CD4-positive, alpha-beta T cell (primary cell): ENCODE results near the gene INAVA. TPM values are rescaled to one million over a fixed set of nuclear protein-coding genes. Genes with fewer than 3 reads are reported as not detected.

Experiments
- ATAC-seq: fragments of 200-7000 bp; cut with Tn5 transposase; one replicate; pipeline ENCODE4 v1.10.0; 2022; ENCODE audit warnings: mild to moderate bottlenecking; ENCODE audit not compliant: poor library complexity
- CTCF ChIA-PET: fragments of 350-600 bp; sonication (Branson Sonifier 250); formaldehyde crosslinking; loops from one replicate; lab custom pipeline; 2021; ENCODE audit warnings: antibody characterized with exemption, inconsistent platforms; lab: Charles Lee
- POLR2A ChIA-PET: fragments of 350-600 bp; sonication (Branson Sonifier 250); formaldehyde crosslinking; loops from one replicate; lab custom pipeline; 2021; ENCODE audit warnings: antibody characterized with exemption, inconsistent platforms; lab: Charles Lee
- DNase-seq, 14 experiments: peaks; one replicate each; pipeline ENCODE4 v3.0.0-alpha.2; 2013 to 2020; ENCODE audit warnings: mixed read lengths in 2 of 14
- H3K27ac ChIP-seq, 2 donors: one replicate each; pipeline versions ENCODE4 v1.5.1 to v1.7.0; 2013; ENCODE audit warnings: low read length in 2 of 2, low read depth in 1 of 2, mild to moderate bottlenecking in 1 of 2
- H3K27me3 ChIP-seq, 2 experiments: 1 replicate in 1 of 2; 2 replicates in 1 of 2; pipeline versions ENCODE4 v1.6.1 to v1.7.0; 2013; ENCODE audit warnings: low read length in 2 of 2, control low read depth in 1 of 2, mild to moderate bottlenecking in 1 of 2, moderate library complexity in 1 of 2; ENCODE audit not compliant: insufficient read depth in 2 of 2, control insufficient read depth in 1 of 2
- H3K36me3 ChIP-seq: one replicate; pipeline ENCODE4 v1.6.1; 2013; ENCODE audit warnings: low read length, control low read depth; ENCODE audit not compliant: insufficient read depth
- H3K4me1 ChIP-seq: one replicate; pipeline ENCODE4 v1.6.1; 2013; ENCODE audit warnings: low read length, control low read depth; ENCODE audit not compliant: insufficient read depth
- H3K4me3 ChIP-seq: one replicate; pipeline ENCODE4 v1.5.1; 2013; ENCODE audit warnings: mild to moderate bottlenecking, low read length, moderate library complexity
- H3K9me3 ChIP-seq, 2 experiments: 1 replicate in 1 of 2; 2 replicates in 1 of 2; pipeline versions ENCODE4 v1.6.1 to v1.7.0; 2013; ENCODE audit warnings: low read length in 2 of 2, mild to moderate bottlenecking in 2 of 2, control low read depth in 1 of 2, moderate library complexity in 1 of 2; ENCODE audit not compliant: control insufficient read depth in 1 of 2, insufficient read depth in 1 of 2
- H3K27ac Mint-ChIP-seq: one replicate; pipeline ENCODE4 v1.8.0; 2020; ENCODE audit warnings: mixed read lengths
- H3K27me3 Mint-ChIP-seq: one replicate; pipeline ENCODE4 v1.8.0; 2021; ENCODE audit warnings: mixed read lengths
- H3K36me3 Mint-ChIP-seq: one replicate; pipeline ENCODE4 v1.8.0; 2021; ENCODE audit warnings: low read depth, mixed read lengths
- H3K4me1 Mint-ChIP-seq: one replicate; pipeline ENCODE4 v1.8.0; 2021; ENCODE audit warnings: low read depth, mixed read lengths
- H3K4me3 Mint-ChIP-seq: one replicate; pipeline ENCODE4 v1.8.0; 2020; ENCODE audit warnings: mild to moderate bottlenecking, mixed read lengths
- H3K9me3 Mint-ChIP-seq: one replicate; pipeline ENCODE4 v1.8.0; 2020; ENCODE audit warnings: mixed read lengths
- CTCF ChIP-seq: fragments of 200-600 bp; IDR thresholded peaks from one replicate; pipeline ENCODE4 v1.8.0; 2022; ENCODE audit warnings: antibody characterized with exemption, mild to moderate bottlenecking
- intact Hi-C, 2 experiments: fragments of 100-400 bp; cut with DNase I in 1 of 2; cut with micrococcal nuclease in 1 of 2; formaldehyde crosslinking; loops; one replicate each; pipeline versions ENCODE4 v1.15.1 to v1.9.0; 2023 to 2025; cut with DNase I, micrococcal nuclease
- total RNA-seq, 174 experiments: library from RNA in 2 of 174; stranded (reverse) in 2 of 174; gene quantifications; one replicate each; pipeline ENCODE4 v1.2.3 and lab custom pipeline; 2021 to 2026

INAVA gene
- total RNA-seq, 2 experiments from 2014 or later, result 0.22 TPM; not detected in 1

- Mint-ChIP-seq H3K4me3 (no peak overlapping the region), H3K36me3 (no peaks in the 10 kb centered on the region), H3K9me3 (no peaks in the 10 kb centered on the region), H3K27me3 (no peaks in the 10 kb centered on the region), H3K27ac (no peak overlapping the region), H3K4me1 (no peaks in the 10 kb centered on the region)
- Histone ChIP-seq H3K27ac (no peak overlapping the region), H3K4me1 (no peaks in the 10 kb centered on the region), H3K36me3 (no peaks in the 10 kb centered on the region), H3K9me3 (no peaks in the 10 kb centered on the region), H3K27me3 (no peaks in the 10 kb centered on the region), H3K4me3 (no peak overlapping the region)
- TF ChIP-seq CTCF, result no peak
- ATAC-seq (no peak), DNase-seq (no peak)
- ChIA-PET CTCF (no interaction called here), POLR2A (no interaction called here)
- intact Hi-C loops, result no loop called here
Observed at GRCh38 chr1:200917291-200917817, 22.7 kb downstream of the INAVA start.

- Mint-ChIP-seq H3K27ac (no peak overlapping the region), H3K9me3 (no peaks in the 10 kb centered on the region), H3K27me3 (no peaks in the 10 kb centered on the region), H3K4me1 (no peaks in the 10 kb centered on the region), H3K36me3 (no peaks in the 10 kb centered on the region), H3K4me3 (no peak overlapping the region)
- intact Hi-C loops, result no loop called here
- Histone ChIP-seq H3K27ac (no peak overlapping the region), H3K4me3 (no peak overlapping the region), H3K36me3 (no peaks in the 10 kb centered on the region), H3K9me3 (no peaks in the 10 kb centered on the region), H3K27me3 (no peaks in the 10 kb centered on the region), H3K4me1 (no peaks in the 10 kb centered on the region)
- TF ChIP-seq CTCF, result no peak
- ChIA-PET POLR2A (no interaction called here), CTCF (no interaction called here)
- no peak for DNase-seq
- no peak for ATAC-seq
Observed at GRCh38 chr1:200918006-200918405, 23.3 kb downstream of the INAVA start.

- intact Hi-C loops, result no loop called here
- Mint-ChIP-seq H3K36me3 (no peaks in the 10 kb centered on the region), H3K4me1 (no peaks in the 10 kb centered on the region), H3K27me3 (no peaks in the 10 kb centered on the region), H3K27ac (no peak overlapping the region), H3K9me3 (no peaks in the 10 kb centered on the region), H3K4me3 (no peak overlapping the region)
- TF ChIP-seq CTCF, result no peak
- no peaks in the 10 kb centered on the region for H3K27me3 ChIP-seq
- no peaks in the 10 kb centered on the region for H3K4me1 ChIP-seq
- no peak overlapping the region for H3K4me3 ChIP-seq
- ChIA-PET POLR2A (no interaction called here), CTCF (interaction anchor here (1.0 kb wide), 1 partner anchor 17 kb away, joined by 4 read pairs; no protein-coding TSS in a partner anchor)
- H3K9me3 ChIP-seq, result no peaks in the 10 kb centered on the region
- ATAC-seq, result no peak
- H3K36me3 ChIP-seq, result no peaks in the 10 kb centered on the region
- DNase-seq, result no peak
- no peak overlapping the region for H3K27ac ChIP-seq
Observed at GRCh38 chr1:200919386-200919785, 24.7 kb downstream of the INAVA start.
